Hematopoietic multipotent progenitor cell treated with erythropoietin and hydrocortisone succinate and interleukin-3 and kit ligand, for 4 days (in vitro differentiated cells): ENCODE measurements around the gene SMIM1.

Experiments used
- DNase-seq: peaks from one replicate; pipeline ENCODE4 v3.0.0-alpha.2; 2015

The SMIM1 gene

GRCh38 chr1:3824650-3825049 lies 52.1 kb downstream of the SMIM1 start:
- no peak for DNase-seq

GRCh38 chr1:3825356-3825755 lies 52.8 kb downstream of the SMIM1 start:
- DNase-seq = no peak
